WI38 (cell line): Measurements from ENCODE around the gene MLANA.

ENCODE experiments used
- H3K4me3 ChIP-seq: 2 replicates; pipeline ENCODE4 v1.5.1; 2011; ENCODE audit warnings: low read depth, mild to moderate bottlenecking, control low read depth, low read length
- TF ChIP-seq, protein P1 (sequence below): IDR thresholded peaks from 2 replicates; pipeline ENCODE4 v1.5.1; 2012; ENCODE audit warnings: low read depth, mild to moderate bottlenecking, control low read depth, low read length

MLANA gene

DNA sequence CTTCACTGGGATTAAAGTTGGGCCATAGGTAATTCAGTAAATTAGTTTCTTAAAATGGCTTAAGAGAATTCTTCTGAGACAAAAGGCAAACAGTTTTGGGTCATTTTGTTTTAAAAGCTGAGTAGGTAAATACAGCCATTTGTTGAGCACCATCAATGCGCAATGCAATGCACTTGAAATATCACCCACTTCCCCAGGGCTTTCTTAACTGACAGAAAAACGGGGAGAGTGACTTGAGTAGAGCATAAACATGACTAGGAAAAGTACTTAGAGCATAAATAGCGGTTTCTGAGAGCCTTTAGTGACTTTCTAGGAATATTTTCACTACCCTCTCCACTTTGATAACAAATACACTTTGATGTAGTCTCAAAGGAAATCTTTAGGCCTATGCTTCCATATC lies 27.2 kb downstream of the MLANA start:
- TF ChIP-seq, protein P1, sequence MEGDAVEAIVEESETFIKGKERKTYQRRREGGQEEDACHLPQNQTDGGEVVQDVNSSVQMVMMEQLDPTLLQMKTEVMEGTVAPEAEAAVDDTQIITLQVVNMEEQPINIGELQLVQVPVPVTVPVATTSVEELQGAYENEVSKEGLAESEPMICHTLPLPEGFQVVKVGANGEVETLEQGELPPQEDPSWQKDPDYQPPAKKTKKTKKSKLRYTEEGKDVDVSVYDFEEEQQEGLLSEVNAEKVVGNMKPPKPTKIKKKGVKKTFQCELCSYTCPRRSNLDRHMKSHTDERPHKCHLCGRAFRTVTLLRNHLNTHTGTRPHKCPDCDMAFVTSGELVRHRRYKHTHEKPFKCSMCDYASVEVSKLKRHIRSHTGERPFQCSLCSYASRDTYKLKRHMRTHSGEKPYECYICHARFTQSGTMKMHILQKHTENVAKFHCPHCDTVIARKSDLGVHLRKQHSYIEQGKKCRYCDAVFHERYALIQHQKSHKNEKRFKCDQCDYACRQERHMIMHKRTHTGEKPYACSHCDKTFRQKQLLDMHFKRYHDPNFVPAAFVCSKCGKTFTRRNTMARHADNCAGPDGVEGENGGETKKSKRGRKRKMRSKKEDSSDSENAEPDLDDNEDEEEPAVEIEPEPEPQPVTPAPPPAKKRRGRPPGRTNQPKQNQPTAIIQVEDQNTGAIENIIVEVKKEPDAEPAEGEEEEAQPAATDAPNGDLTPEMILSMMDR = no peak
- no peak overlapping the region for H3K4me3 ChIP-seq

DNA sequence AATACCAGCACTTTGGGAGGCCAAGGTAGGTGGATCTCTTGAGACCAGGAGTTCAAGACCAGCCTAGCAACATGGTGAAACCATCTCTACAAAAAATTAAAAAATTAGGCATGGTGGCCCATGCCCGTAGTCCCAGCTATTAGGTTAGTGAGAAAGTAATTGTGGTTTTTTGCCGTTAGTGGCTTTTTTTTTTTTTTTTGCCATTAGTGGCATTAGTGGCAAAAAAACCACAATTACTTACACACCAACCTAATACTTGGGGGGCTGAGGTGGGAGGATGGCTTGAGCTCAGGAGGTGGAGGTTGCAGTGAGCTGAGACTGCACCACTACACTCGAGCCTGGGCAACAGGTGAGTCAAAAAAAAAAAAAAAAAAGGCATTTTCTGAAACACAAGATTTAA lies 27.8 kb downstream of the MLANA start:
- TF ChIP-seq, protein P1 = no peak
- no peak overlapping the region for H3K4me3 ChIP-seq

DNA sequence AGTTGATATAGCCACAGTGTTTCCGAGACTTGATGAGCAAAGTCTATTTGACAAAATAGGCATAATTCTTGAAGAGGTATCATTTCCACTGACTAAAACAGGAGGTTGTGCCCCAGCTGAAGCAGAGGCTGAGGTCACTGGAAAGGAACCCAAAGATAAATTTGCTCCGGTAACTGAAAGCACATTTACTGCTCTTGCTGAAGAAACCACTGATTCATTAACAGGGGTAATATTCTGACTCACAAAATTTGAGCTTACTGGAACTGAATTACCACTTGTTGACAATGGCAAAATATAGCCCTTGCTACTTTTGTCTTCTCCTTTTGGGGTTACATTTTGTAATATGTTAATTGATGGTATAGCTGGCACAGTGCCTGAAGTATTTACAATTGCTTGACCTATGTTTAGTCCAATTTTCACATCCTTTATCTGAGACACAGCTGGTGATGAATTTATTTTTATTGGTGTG lies 30.2 kb downstream of the MLANA start:
- no peak overlapping the region for H3K4me3 ChIP-seq
- TF ChIP-seq, protein P1 = no peak

DNA sequence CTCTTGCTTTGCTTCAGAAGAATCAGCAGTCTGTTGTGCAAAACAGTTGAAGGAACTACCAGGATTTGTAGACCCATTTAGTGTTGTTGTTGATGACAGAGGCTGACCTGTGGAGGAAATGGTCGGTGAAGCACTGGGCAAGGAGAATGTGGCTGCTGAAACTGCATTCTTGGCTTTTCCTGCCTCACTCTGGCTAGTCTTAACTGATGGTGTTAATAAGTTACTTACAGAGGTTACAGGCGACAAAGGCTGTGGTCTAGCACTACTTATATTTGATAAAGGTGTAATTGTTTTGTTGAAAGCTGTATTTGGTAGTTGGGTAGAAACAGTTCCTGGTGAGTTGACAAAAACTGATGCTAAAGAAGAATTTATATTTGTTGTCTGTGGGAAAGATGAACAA lies 31.5 kb downstream of the MLANA start:
- TF ChIP-seq, protein P1 = no peak

DNA sequence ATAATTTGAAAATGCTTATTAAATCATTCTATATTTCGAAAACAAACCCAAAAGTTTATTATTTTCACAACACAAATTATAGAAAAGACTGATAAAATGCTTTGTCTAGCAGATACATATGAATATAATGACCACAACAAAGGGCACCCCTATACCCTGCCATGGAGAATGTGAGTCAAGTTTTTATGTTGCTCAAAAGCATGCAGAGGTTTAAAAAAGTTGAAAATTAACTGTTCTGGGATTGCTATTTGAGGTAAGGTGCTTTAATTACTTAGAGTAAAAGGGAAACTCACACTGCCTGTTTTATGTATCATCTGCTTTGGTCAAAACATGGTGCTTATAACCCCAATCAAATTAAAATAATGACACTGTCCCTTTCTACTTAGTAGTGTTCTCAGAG lies 41.0 kb downstream of the MLANA start:
- no peak overlapping the region for H3K4me3 ChIP-seq
- TF ChIP-seq, protein P1 = no peak

More for the DNA sequence above, 31.5 kb downstream of the MLANA start:
- no peak overlapping the region for H3K4me3 ChIP-seq

DNA sequence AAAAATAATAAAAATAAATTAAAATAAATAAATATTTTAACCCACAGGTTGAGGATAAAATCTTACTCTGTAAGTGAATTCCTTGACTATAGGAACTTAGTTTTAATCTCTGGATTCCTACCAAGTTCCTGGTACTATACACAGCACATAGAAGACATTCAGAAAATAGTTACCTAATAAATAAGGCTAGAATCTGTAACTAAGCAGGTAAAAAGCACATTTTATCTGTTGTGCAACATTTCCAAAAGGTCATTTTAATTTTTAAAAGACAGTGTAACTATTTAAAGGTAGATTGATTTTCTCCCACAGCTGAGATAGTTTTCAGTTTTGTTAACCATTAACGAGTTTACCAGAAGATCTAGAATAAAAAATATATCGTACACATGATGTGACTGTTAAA lies 47.8 kb downstream of the MLANA start:
- no peak overlapping the region for H3K4me3 ChIP-seq
- TF ChIP-seq, protein P1 = no peak

DNA sequence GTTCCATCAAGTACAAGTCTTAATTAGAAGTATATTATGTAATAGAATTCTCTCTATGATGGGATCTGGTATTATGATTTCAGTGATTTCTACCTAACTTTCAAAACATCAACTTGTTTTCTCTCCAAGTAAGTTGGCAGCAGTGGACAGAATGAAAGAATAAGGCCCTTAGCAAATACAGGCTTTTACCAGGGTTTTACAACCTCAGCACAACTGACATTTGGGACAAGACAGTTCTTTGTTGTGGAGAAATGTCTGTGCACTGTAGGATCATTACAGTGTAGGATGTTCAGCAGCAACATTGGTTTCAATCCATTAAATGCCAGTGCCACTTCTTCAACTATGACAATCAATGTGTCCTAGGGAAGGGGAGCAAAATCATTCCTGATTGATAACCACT lies 48.8 kb downstream of the MLANA start:
- TF ChIP-seq, protein P1 = no peak
- no peak overlapping the region for H3K4me3 ChIP-seq
